ENCODE data around the gene KCNG1. TPM values are rescaled to one million over a fixed set of nuclear protein-coding genes. Genes with fewer than 3 reads are reported as not detected.
A peak's percentile ranks its signal among the peaks of the same experiment; 100 is the strongest.
"Not testable (repeated sequence)": the region's sequence is repeated elsewhere in the genome, so short reads cannot be mapped to it uniquely, and the experiment has no call there.

The KCNG1 gene
- total RNA-seq, 1 donor from 2014 or later = 7.8 TPM

DNA sequence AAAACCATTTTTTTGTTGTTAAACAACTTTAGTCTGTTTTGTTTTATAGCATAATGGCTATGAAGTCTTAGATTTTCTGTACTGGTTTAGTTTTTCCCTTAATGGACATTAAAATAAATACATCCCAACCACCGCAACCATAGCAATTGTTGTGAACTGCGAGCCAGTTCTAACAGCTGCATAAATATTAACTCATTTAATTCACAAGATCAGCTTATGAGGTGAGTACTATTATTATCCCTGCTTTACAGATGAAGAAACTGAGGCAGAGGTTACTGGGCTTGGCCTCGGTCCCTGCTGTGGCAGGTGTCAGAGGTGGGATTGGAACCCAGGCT is 41.2 kb downstream of the KCNG1 start:
- peak overlapping the region; percentile 37 for H3K27ac Mint-ChIP-seq
- TF ChIP-seq, protein P1, sequence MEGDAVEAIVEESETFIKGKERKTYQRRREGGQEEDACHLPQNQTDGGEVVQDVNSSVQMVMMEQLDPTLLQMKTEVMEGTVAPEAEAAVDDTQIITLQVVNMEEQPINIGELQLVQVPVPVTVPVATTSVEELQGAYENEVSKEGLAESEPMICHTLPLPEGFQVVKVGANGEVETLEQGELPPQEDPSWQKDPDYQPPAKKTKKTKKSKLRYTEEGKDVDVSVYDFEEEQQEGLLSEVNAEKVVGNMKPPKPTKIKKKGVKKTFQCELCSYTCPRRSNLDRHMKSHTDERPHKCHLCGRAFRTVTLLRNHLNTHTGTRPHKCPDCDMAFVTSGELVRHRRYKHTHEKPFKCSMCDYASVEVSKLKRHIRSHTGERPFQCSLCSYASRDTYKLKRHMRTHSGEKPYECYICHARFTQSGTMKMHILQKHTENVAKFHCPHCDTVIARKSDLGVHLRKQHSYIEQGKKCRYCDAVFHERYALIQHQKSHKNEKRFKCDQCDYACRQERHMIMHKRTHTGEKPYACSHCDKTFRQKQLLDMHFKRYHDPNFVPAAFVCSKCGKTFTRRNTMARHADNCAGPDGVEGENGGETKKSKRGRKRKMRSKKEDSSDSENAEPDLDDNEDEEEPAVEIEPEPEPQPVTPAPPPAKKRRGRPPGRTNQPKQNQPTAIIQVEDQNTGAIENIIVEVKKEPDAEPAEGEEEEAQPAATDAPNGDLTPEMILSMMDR (IDR thresholded peaks at IDR 0.05; ENCODE audit: unreplicated experiment) = no peak
- H3K9me3 Mint-ChIP-seq (ENCODE audit: low read depth) = no peaks in the 10 kb centered on the region
- H3K4me1 Mint-ChIP-seq (ENCODE audit: low read depth) = peaks cover 9% of the 10 kb centered on the region
- no peak for DNase-seq (ENCODE audit: low spot score, unreplicated experiment)
- H3K36me3 Mint-ChIP-seq (ENCODE audit: insufficient read depth) = no peaks in the 10 kb centered on the region
- no peak overlapping the region for H3K4me3 Mint-ChIP-seq (ENCODE audit: low read depth)
- peaks cover 24% of the 10 kb centered on the region for H3K27me3 Mint-ChIP-seq

DNA sequence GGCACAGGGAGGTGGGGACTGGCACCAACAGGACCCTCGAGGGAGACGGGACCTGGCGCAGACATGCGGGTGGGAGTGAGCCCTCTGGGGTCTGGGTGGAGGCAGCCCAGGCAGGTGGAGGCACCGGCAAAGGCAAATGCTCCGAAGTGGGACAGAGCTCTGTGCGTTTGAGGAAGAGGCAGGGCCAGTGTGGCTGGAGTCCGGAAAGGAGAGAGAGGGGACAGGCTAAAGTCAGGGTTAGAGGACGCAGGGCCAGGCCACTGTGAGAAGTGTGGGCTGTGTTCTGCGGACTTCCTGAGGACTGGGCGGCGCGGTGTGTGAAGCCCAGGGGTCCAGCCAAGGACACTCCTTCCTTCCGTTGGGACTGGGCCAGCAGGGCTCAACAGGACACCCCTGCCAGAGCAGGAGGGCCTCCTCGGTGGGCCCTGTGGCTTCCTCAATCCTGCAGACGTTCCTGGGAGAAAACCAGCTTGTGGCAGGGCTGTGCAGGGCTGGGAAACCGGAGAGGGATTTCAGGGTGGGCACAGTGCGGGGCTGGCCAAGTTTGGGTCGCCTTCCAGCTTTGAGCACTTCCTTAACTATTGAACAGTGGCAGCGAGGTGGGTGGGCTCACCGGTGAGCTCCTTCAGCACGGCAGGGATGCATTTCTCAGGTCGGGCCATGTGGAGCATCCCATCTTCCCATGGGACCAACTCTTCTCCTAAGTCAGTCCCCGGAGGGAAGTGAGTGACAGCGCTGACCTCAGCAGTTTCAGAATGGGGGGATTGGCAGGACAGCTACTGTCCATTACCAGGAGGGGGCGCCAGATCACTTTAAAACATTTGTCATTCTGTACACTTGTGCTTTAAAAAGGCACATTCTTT is 41.8 kb downstream of the KCNG1 start:
- Mint-ChIP-seq H3K9me3 (ENCODE audit: low read depth) (no peaks in the 10 kb centered on the region), H3K4me1 (ENCODE audit: low read depth) (peaks cover 9% of the 10 kb centered on the region), H3K27me3 (peaks cover 19% of the 10 kb centered on the region), H3K4me3 (ENCODE audit: low read depth) (no peak overlapping the region), H3K27ac (peak overlapping the region; percentile 37), H3K36me3 (ENCODE audit: insufficient read depth) (no peaks in the 10 kb centered on the region)
- DNase-seq (ENCODE audit: low spot score, unreplicated experiment) = peak; percentile 54
- TF ChIP-seq, protein P1 (IDR thresholded peaks at IDR 0.05; ENCODE audit: unreplicated experiment) = peak; percentile 88

DNA sequence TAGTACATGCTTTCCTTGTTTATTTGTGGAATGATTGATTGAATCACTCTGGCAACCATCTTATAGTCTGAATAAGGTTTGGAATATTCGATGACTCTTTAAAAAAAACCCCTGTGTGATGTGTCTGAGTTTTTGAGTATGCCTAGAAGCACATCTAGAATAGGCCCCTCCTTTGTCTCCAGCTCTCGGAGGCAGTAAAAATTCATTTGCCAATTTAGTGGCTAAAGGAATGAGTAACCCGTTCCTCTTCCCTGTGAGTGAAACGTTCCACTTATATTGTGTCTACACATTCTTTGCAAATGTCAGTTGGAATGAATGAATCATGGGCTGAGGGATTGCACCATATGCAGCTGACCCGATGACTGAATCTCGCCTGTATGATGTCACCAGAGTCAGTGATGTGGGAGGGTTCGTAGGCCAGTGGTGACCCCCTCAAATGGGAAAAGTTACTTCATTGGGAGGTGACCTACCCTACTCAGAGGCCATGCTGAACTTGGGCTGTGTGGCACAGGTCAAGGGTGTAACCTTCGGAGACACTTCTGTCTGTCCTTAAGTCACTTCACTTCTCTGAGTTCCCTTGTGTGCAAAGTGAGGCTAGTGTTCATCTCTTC is 42.7 kb downstream of the KCNG1 start:
- no peak overlapping the region for H3K4me3 Mint-ChIP-seq (ENCODE audit: low read depth)
- H3K4me1 Mint-ChIP-seq (ENCODE audit: low read depth) = peaks cover 9% of the 10 kb centered on the region
- TF ChIP-seq, protein P1 (IDR thresholded peaks at IDR 0.05; ENCODE audit: unreplicated experiment) = no peak
- H3K36me3 Mint-ChIP-seq (ENCODE audit: insufficient read depth) = no peaks in the 10 kb centered on the region
- H3K27me3 Mint-ChIP-seq = peaks cover 22% of the 10 kb centered on the region
- no peak overlapping the region for H3K27ac Mint-ChIP-seq
- H3K9me3 Mint-ChIP-seq (ENCODE audit: low read depth) = no peaks in the 10 kb centered on the region
- DNase-seq (ENCODE audit: low spot score, unreplicated experiment) = no peak

DNA sequence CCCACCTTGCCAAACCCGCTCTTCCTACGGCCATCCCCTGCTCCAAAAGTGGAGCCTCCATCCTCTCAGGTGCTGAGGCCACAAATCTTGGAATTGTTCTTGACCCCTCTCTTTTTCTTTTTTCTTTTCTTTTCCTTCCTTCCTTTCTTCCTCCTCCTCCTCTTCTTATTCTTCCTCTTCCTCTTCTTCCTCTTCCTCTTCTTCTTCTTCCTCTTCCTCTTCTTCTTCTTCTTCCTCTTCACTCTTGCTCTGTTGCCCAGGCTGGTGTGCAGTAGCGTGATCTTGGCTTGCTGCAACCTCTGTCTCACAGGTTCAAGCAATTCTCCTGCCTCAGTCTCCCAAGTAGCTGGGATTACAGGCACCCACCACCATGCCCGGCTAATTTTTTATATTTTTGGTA is 44.4 kb downstream of the KCNG1 start:
- not testable (repeated sequence) for H3K4me3 Mint-ChIP-seq (ENCODE audit: low read depth); H3K36me3 Mint-ChIP-seq (ENCODE audit: insufficient read depth); H3K4me1 Mint-ChIP-seq (ENCODE audit: low read depth); H3K27ac Mint-ChIP-seq; H3K9me3 Mint-ChIP-seq (ENCODE audit: low read depth); DNase-seq (ENCODE audit: low spot score, unreplicated experiment)
- H3K27me3 Mint-ChIP-seq = peaks cover 25% of the 10 kb centered on the region

DNA sequence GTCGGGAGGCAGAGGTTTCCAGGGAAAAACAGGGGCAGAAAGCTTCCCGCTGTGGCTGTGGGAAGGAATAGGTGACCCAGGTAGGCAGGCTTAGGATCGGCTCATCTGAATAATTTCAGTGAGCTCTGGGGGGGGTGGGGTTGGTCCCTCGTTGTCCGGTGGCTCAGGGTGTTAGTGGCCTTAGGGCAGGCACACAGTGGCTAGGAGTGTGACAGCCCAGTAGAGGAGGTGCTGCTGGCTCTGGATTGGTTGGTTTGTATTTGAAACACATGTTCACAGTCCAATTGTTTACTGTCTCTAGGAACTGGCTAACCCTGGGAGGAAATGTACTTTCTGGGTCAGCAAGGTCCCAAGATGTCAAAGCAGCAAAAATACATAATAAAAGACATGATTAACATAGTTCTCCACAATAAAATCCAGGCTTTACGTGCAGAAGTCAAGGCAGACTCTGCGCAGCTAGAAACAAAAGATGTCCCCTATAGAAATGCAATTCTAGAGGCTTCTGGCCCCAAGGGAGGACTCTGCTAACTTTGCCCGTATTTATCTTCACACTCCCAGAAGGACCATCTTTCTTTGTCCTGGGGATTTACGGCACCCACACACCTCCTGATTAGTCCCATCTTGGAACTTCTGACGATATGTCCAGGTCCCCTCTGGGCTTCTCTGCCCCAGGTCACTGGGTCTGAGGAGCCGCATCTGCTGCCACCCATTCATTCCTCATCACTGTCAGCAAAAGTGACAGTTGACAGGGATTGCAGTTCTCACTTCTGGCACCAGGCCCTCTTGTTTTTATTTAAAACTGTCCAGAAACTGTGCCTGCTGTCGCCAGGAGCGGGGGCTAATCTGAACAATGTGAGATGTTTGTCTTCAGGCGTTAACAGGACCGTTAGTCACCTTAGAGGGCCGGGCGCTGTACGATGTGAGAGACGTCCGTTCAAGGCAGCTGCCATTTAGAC is 45.6 kb downstream of the KCNG1 start:
- Mint-ChIP-seq H3K9me3 (ENCODE audit: low read depth) (peaks cover 3% of the 10 kb centered on the region), H3K27ac (peak overlapping the region; percentile 57), H3K27me3 (peaks cover 25% of the 10 kb centered on the region), H3K36me3 (ENCODE audit: insufficient read depth) (no peaks in the 10 kb centered on the region), H3K4me1 (ENCODE audit: low read depth) (peaks cover 9% of the 10 kb centered on the region), H3K4me3 (ENCODE audit: low read depth) (no peak overlapping the region)
- DNase-seq (ENCODE audit: low spot score, unreplicated experiment) = no peak
- TF ChIP-seq, protein P1 (IDR thresholded peaks at IDR 0.05; ENCODE audit: unreplicated experiment) = no peak

All from progenitor cell of endocrine pancreas (in vitro differentiated cells).